HG03097 (cell line): ENCODE data around the gene TMEM72.

Source experiments
- ATAC-seq: cut with Tn5 transposase; IDR thresholded peaks from one replicate; pipeline ENCODE4 v1.9.1; 2021; ENCODE audit not compliant: unreplicated experiment, low FRiP score

The TMEM72 gene

DNA sequence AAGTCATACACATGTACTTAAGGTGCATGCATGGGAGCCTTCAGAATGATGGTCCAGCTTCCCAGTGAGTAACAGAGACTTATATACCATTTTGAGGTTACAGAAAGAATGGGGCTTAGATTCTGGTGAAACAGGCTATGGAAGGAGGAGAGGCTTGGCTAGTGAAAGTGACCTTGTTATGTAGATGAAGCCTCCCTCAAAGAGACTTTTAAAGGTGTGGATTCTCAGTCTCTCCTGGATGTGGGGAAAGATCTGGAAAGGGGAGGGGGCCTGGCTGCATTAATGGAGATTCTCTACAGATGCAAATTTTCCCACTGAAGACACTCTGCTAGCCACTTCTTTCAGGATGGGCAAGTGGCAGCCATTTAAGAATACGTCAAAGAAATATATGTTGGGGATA, 54.0 kb downstream of the TMEM72 start:
- no peak for ATAC-seq

DNA sequence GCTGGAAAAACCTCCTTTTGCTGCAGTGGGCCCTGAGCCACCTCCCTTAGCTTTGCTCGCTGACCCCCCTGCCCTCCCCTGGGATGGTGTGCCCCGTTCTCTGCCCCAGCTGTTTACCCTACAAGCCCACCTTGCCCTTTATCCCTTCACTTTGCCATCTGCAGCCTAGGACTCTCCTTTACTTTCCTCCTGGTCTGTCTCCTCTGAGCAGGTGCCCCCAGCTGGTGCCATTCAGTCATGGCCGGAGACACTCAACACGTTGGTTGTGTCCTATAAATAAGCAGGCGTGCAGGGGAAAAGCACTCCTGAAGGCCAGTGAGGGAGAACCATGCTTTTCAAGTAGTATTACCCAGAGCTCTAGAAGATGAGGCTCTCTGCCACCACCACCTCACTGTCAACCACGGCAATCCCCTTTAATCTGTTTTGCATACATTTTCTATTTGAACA, 54.5 kb downstream of the TMEM72 start:
- no peak for ATAC-seq

DNA sequence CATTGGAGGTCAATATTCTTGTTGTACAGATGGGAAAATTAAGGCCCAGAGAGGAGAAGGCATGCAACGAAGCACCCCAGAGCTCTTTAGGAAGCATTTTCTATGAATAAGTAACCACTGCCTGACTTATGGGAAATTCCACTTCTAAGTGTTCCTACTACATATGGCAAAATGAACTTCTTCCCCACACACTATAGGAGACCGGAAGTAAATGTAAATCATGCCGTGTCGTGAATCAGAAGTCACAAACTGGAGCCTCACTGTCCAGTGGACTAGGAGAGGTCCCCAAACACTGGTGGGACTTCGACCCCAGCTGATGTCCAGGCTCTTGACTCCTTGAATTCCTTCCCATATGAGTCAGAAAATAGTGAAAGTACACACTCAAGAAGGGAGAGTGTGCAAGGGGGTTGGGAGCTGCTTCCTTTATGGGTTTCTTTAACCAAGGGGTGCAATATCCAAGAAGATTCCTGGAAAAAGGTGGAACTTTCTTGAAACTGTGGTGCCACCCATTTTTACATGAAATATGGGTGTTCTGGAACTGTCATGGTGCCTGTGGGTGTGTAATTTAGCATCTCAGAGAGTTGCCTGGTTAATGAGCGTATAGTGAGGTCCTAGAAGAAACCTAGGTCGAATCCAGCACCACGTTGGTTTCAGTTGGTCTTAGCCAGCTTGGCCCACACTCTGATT, 55.1 kb downstream of the TMEM72 start:
- ATAC-seq: no peak

DNA sequence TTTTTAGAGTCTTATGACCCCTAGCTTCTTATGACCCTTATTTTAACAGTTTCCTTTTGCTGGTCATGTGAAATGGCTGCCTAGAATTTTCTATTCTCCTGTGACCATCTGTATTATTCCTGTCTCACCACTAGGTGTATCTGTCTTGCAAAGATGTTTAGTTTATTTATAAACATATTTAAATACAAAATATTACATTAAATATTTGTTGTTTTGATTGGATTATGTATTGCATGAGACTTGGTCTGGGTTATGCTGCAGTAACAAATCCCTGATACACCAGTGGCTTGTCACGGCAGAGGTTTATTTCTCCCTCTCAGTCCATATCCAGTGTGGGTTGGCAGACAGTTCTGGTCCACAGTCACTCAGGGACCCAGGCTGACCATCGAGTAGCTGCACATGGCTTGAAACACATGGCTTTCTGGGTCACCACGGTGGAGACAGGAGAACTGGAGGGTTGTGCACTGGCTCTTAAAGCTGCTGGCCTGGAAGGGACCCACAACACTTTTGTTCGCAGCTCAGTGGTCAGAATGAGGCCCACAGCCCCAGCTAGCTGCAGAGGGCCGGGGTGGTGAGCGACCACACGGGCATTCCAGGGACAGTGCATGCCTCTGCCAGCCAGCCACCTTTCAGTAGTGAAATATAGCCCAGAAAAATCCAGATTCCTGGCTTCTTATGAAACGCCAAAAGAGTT, 55.8 kb downstream of the TMEM72 start:
- ATAC-seq: no peak

DNA sequence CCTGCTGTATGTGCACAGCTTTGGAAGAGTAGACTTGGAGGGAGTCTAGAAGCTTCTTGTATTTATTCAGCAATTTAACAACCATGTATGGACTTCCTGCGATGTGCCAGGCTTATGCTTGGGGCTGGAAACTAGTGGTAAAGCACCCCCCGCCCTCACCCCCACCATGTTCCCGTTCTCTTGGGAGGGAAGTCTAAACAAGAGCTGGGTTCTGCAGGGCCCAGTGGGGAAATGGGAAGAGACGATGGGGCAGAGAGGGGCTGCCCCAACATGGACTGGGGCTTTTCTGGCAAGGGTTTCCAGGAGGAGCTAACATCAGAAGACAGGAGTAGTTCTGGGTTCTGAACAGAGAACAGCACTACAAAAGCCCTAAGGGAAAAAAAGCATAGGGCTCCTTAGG, 56.5 kb downstream of the TMEM72 start:
- no peak for ATAC-seq

DNA sequence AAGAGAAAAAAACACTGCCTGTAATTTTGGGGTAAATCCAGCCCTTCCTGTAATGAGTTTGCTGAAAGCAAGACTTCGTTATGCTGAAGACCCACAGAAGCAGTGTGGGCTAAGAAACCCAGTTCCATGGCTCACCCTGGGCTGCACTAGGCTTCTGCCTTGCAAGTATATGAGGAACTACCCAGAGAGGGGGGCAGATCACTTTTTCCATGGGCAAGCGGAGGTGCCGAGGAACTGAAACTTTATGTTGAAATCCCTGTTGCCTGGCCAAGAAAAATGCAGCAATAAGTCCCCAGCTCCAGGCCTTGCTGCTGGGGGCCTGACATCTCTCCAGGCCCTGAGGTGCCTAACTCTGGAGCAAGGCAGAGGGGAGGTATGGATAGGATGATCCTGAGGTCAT, 57.0 kb downstream of the TMEM72 start:
- ATAC-seq: no peak

DNA sequence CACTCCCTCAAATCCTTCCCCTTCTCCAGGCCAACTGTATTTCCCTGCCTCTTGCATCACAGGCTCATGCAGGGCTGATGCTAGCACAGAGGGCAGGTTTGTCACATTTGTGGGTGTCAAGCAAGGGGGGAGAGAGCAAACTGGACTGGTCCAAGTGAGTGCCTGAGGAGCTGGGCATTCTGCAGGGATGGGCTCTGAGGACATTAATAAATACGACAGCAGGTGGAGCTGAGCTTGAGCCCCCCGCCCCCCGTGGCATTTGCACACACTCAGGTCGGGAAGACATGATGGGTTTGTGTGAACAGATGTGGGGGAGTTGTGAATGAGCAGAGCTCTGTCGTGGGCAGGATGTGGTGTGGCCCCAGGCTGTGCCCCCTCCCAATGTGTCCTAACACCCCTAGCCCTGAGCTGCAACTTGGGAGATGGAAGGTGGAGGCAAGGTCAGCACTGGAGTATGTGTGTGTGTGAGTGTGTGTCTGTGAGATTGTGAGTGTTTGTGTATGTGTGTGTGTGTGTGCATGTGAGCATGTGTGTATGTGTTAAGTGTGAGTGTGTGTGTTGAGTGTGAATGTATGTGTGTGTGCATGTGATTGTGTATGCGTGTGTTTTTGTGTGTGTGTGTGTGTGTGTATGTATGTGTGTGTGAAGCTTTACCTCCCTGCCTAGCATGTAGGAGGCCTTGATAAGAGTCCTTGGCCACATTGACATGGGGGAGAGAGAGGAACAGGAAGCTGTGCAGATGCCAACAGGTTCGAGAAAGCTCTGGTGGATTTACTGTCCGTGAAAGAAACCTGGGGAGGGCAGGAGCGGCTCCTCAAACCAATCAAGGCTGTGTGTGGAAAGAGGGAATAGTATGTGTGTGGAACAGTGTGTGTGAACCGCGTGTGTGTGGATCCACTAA, 57.6 kb downstream of the TMEM72 start:
- ATAC-seq: no peak

DNA sequence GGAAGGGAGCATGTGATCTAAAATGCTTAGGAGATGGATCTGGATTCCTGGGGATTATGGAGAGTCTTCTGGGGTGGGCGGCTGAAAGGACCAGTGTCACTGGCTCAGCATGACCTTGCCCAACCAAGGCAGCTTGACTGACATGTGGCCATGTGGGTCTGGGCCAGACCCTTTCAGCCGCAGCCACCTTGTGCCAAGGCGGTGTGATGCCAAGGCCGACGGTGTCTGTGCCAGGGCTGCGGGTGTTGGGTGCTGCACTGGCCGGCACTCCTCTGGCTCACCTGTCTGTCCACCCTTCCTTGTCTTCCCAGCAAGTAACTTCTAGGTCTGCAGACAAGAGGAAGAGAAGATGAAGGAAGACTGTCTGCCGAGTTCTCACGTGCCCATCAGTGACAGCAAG, 58.7 kb downstream of the TMEM72 start:
- ATAC-seq: no peak

DNA sequence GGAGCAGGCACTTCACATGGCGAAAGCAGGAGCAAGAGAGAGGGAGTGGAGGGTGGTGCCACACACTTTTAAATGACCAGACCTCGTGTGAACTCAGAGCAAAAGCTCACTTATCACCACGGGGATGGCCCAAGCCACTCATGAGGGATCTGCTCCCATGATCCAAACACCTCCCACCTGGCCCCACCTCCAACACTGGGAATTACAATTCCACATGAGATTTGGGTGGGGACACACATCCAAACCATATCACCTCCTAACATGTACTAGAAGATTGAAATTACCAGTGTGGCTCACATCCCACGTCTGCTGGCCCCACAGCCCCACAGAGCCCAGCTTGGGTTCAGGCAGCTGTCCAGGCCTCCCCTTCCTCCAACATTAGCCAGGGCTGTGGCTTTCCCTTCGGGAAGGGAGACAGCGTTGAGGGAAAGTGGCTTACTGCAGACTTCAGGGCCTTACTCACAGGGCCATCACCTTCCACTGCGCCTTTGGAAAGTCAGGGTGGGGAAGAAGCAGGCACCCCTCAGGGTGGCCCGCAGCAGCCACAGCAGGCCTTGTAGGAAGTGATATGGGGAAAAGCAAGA, 59.8 kb downstream of the TMEM72 start:
- no peak for ATAC-seq

DNA sequence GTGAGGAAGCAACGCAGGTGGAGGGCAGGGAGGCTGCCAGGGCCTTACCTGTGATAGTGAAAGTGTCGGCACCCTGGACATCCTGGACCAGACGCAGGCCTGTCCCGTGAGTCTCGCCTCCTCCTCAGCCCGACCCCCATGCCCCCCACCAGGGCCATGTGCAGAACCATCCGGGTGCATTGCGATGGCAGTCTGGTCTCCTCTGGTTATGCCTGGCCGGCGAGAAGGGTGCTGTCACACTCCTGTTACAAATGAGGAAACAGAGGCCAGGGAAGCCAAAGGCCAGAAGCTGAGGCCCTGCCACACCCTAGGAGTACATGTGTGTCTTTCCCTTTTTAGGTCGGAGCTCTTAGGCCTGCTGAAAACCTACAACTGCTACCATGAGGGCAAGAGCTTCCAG, 60.3 kb downstream of the TMEM72 start:
- no peak for ATAC-seq

DNA sequence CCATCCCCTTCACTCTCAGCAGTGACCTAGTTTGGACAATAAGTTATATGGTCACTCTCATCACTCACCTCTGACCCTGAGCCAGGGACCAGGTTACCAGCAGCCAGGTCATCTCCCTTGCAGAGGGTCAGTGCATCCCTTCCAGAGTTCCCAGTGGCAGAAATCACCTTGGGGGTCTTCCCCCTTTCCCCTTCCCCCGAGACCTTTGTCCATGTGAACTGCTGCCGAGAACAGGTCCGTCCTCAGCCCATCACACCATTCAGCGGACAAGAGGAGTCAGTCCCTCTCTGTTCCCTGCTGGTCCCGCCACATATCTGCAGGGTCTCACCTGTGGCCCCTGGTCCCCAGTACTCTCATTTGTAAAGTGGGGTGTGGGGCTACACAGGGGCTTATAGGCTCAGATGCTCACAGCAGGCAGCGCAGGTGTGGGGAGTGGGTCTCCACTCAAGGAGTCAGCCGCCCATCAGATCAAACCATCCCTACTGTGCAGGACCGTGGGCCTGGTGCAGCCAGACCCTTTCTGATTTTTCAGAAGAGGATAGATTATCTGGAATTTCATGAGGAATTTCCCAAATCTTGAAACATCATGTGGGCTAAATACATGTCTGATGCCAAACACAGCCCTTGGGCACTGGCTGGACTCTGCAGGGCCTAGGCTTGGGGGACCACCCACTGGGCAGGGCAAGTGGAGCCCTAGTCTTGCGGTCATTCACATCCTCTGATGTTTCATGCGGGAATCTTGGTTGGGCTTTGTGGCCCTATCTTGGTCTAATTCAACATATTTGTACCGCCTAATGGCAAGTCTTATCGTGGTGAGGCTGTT, 61.0 kb downstream of the TMEM72 start:
- ATAC-seq: no peak

DNA sequence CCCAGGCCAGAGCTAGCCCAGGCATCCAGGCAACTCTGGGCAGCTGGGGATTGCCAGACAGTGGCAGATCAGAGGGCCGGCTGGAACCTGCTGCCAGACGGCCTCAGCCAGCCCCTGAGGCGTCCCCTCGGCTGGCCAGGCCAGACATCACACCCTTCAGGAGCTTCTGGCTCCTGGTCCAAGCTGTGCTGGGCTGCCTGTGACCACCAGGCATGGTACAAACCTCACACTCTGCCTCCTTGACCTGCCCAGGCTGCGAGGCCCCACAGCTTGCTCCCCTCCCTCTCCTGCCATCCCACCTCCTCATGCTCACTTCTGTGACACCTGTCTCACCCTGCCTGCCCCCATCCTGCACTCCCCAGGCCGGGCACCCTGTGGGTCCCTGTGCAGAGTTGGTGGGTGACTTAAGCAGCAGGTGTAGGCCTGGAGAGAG, 61.8 kb downstream of the TMEM72 start:
- ATAC-seq: no peak

DNA sequence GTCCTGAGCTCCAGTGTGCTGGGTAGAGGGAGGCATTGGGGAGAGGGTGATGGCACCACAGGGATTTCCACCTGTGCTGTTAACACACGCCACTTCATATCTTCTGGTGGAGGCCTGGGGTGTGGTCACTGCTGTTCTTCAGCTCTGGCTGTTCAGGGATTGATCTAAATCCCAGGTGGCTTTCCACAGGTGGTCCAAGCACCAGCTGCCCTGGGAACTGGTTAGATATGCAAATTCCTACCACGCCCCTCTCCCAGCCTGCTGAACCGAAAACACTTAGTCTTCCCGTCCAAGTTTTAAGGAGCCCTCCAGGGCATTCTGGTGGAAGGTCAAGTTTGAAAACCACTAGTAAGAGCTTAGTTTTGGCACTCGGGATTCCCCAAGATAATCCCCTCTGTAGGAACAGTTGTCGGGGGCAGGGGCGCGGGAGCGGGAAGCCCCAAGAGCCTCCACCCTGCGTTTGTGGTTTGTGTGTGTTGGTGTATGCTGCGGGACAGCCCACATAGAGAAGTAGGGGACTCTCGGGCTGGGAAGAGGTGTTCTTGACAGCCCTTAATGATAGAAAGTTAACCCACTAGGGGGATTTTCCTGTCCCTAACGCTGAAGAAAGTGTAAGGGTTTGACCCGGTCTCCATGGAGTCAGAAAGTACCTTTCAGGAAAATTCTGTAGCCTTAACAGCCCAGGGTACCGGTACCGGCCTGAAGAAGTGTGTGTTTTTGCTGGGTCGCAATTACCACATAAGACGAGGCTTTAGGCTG, 62.4 kb downstream of the TMEM72 start:
- no peak for ATAC-seq

DNA sequence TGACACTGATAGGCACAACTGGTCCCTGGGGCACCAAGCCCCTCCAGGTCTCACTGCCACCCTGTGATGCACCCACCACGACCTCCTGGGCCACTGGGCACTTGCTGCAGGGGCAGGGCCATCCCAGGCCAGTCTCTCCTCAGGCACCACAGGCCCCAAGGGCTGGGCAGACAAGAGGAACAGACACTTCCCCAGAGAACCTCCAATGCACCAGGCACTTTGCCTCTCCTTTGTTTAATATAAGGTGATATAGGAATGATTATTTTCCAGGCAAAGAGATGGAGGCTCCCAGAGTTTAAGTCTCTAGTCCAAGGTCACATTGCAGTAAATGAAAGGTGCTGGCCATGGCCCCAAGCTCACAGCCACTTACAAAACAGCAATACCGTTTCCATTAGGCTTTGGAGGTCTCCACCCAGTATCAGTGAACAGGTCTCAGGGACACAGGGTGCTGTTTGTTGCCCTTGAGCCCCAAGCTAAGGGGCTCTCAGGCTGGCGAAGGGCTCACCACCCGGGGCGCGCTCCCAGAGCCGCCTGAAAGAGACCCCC, 63.0 kb downstream of the TMEM72 start:
- ATAC-seq: no peak

DNA sequence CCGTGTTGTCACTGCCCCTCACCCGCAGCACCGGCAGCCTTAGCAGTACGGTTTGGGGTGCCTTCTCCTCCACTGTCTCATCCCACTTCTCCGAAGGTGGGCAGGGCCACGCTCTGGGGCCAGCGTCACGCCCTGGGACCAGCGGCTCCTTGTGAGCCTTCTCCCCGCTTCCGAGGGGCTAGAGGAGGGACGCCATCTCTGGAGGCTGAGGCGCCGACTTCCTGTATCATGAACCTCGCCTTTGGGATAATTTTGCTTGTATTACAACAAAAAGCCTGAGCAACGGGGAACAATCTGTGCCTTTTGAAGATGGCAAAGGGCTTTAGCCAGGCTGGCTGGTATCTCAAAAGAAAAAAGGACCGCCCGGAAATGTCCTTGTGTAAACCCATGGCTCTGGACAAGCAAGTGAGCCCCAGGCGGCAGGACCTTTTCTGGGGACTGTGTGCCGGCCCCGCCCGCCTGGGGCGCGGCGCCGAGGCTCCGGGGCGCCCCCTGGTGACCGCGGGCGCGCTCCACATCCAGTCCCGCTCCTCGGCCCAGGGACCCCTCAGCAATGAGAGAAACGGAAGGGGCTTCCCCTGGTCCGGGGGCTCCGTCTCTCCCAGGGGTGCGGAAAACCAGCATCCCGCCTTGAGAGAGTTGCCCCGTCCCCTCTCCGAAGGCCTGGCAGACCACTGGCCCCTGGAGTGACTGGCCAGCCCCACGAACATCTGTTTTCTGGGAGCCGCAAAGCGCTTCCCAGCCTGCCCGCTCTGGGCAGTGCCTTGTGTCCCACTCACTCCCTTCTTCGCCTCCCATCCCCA, 63.7 kb downstream of the TMEM72 start:
- ATAC-seq: peak; percentile 65

DNA sequence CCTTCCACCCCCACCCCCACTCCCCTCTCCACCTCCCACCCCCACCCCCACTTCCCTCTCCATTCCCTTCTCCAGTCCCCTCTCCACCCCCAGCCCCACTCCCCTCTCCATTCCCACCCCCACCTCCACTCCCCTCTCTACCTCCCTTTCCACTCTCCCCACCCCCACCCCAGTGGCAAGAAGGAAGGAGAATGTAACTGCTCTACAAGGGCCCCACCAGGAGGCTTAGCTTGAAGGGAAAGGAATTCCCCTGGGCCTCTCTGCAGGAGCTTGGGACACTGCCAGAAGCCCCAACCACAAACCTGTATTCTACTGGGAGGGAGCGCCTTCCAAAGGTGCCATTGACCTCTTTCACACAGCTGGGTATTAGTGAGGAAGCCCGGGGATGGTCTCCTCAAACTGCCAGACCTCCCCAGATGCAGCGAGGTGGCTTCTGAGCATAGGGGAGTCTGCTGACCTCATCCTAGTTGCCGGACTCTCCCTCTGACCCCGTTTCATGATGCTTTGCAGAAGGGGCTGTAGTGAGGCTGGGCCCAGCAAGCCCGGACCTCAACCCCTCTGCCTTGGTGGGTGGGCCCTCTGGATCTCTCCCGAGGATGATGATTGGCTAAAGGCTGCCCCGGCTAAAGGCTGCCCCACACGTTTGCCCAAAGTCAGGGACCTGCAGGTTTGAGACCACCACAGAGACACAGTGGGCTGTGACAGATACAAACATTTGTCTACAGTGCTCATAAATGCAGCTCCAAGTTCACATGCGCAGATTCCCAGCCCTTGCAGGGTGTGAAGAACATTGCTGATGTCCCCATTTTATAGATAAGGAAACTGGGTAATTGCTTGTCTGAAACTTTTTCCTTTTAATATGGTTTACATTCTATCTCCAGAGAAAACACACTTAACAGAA, 64.5 kb downstream of the TMEM72 start:
- ATAC-seq: no peak
